ENCODE measurements around the gene FGF2.
"Not testable (repeated sequence)": the region's sequence is repeated elsewhere in the genome, so short reads cannot be mapped to it uniquely, and the experiment has no call there.

The FGF2 gene

DNA sequence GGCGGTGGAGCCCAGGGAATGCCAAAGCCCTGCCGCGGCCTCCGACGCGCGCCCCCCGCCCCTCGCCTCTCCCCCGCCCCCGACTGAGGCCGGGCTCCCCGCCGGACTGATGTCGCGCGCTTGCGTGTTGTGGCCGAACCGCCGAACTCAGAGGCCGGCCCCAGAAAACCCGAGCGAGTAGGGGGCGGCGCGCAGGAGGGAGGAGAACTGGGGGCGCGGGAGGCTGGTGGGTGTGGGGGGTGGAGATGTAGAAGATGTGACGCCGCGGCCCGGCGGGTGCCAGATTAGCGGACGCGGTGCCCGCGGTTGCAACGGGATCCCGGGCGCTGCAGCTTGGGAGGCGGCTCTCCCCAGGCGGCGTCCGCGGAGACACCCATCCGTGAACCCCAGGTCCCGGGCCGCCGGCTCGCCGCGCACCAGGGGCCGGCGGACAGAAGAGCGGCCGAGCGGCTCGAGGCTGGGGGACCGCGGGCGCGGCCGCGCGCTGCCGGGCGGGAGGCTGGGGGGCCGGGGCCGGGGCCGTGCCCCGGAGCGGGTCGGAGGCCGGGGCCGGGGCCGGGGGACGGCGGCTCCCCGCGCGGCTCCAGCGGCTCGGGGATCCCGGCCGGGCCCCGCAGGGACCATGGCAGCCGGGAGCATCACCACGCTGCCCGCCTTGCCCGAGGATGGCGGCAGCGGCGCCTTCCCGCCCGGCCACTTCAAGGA, at the start of gene FGF2:
Gene FGF2 (plus strand): TSS at position 279 of the 705 bp plus-strand sequence. CDS start 344 bp downstream, at position 623.
- DNase-seq, result no peak

DNA sequence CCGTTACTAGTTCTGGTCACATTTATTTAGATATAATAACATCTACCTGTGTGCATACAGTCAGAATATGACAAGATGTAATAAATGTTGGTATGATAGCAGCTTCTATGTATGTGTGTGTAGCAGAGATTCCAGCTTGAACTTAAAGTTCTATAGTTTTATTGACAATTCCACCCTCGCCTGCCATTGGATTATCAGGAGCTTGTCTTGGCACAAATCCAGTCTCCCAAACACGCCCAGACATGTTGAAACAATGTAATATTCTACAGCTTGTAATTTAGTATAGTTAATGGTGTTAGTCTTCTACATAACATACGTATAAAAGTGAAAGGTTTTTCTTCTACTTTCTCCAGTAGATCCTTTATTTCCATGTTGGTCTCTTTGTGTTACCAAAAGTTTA, 49.7 kb upstream of the FGF2 start:
- DNase-seq, result peak in 1 of 2 experiments; percentile 8

DNA sequence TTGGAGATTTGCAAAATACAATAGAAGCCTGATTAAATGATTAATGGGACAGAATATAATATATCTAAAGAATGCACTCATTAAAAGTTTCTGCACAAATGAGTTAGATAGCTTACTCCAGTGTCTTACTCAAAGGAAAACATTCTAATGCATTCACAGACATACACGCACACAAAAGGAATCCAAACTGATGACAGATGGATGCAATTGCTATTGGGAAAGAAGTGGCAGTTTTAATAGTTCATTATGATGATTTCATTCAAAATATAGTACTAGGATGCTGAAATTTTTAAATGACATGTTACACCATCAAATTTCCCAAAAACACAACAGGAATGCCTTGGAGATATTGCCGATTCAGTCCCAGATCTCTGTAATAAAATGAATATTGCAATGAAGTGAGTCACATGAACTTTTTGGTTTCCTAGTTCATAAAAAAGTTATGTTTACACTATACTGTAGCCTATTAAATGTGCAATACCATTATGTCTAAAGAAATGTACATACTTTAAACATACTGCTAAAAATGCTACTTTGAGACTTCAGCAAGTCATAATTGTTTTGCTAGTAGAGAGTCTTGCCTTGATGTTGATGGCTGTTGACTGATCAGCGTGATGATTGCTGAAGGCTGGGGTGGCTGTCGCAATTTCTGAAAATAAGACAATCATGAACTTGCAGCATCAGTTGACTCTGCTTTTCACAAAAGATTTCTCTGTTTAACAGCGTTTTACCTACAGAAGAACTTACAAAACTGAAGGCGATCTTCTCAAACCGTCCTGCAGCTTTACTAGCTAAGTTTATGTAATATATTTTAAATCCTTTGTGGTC, 48.6 kb upstream of the FGF2 start:
- DNase-seq, result no peak

DNA sequence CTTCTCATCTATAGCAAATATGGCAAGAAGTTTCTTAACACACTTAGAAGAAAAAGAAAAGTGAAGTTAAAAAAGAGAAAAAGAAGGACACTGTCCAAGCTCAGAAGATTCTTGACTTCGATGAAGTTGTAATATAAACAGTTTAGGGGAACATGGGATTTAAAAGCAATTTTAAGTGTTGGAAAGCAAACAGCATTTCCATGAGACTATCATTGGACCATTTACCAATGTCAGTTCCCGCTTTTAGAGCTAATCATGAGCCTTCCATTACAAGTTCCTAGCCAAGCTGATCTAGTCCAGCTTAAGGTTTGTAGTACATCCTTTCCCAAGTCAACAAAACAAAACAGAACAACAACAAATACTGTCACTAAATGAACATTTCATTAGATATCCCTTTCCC, 45.1 kb upstream of the FGF2 start:
- no peak for DNase-seq

DNA sequence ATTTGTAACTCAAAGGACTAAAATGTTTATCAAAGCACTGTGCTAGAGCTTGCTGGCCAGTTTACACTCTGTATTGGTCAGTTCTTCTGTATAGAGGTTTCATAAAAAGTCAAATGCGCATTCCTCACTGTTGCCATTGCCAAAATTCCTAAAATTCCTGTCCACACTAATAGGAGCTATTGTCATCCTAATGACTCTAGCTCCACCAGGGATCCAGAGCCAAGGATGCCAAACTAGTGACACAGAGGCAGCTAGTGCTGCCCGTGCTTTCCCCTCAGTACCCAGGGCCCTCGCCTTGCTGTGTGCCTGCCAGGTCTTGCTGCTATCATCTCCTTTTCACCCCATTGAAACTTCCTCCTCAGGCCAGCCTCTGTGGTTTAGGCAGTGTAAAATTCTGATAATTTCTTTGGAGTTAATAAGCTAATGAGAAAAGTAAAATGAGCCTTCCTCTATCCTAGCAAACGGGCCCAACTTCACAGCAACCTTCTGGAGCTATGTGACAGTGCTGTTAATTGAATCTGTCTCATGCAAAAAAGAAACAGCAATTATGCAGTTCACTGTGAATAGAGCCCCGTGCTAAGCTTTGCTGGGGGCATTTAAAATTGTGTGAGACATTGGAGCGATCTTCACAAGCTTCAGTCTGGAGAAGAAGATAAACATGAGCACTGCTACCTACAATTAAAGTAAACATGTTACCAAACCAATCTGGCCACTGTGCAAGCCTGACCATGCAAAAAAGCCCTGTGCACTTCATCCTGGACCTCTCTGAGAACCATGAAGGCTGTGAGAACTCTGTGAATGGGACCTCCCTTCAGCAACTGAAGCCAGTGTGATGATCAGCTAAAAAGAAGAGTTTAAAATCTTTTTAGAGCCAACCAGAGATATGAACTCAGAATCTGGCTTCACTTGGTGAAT, 43.1 kb upstream of the FGF2 start:
- DNase-seq, result no peak

DNA sequence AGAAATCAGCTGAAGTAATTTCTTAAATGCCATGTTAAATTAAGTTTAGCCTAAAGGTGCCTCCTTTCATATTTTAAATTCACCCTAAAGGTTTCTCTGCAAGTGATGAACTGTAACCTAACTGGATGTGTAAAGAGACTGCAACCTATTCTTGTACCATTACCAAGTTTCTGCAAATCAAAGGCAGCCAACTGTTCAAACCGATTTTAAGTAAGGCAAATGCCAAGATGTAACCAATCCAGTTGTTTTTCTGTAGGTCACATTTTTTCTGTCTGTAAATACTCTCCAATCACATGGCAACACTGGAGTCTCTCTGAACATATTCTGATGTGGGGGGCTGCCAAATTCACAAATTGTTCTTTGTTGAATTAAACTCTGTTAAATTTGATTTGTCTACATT, 42.4 kb upstream of the FGF2 start:
- no peak for DNase-seq

DNA sequence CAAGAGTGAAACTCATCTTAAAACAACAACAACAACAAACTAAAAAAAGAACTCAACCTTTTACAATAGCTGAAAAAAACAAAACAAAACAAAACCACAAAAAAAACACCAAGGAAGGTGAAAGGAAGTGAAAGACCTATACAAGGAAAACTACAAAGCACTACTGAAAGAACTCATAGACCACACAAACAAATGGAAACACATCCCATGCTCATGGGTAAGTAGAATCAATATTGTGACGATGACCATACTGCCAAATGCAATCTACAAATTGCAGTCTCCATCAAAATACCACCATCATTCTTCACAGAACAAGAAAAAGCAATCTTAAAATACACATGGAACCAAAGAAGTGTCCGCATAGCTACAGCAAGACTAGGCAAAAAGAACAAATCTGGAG, 41.5 kb upstream of the FGF2 start:
- no peak for DNase-seq

DNA sequence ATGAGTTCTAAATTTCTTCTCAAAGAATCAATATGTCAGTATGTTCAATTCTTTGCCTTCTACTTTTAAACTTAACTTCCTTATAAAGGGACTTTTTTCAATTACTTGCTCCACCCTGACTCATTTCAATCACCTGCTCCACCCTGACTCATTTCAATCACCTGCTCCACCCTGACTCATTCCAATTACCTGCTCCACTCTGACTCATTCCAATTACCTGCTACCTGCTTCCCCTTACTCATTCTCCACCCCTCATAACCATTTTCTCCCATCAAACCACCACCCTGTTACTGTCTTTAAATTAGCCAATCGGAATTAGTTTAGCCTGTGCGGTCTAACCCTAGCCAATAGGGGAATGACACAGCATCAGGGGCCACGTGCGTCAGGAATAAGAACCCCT, 40.3 kb upstream of the FGF2 start:
- not testable (repeated sequence) for DNase-seq

DNA sequence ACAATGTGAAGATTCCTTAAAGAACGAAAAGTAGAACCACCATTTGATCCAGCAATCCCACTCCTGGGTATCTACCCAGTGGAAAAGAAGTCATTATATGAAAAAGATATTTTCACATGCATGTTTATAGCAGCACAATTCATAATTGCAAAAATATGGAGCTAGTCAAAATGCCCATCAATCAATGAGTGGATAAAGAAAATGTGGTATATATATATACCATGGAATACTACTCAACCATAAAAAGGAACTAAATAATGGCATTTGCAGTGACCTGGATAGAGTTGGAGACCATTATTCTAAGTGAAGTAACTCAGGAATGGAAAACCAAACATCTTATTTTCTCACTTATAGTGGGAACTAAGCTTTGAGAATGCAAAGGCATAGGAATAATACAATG, 39.7 kb upstream of the FGF2 start:
- not testable (repeated sequence) for DNase-seq

DNA sequence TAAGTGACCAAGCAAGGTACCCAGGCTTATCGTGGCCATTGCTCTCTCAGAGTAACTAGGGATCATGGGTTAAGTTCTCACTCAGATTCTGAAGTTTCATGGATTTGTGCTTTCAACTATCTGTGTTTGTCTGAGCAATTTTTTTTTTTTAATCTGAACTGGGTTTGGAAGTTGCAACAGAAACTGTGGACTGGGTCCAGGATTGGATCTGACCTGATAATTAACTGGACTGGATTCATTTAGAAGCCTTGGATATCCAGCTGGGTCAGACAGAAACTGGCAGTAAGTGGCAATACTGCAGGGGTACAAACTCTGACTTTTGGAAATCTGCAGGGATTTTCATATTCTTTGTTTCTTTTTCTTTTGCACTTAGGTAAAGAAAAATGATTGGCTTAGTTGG, 38.7 kb upstream of the FGF2 start:
- DNase-seq, result no peak

DNA sequence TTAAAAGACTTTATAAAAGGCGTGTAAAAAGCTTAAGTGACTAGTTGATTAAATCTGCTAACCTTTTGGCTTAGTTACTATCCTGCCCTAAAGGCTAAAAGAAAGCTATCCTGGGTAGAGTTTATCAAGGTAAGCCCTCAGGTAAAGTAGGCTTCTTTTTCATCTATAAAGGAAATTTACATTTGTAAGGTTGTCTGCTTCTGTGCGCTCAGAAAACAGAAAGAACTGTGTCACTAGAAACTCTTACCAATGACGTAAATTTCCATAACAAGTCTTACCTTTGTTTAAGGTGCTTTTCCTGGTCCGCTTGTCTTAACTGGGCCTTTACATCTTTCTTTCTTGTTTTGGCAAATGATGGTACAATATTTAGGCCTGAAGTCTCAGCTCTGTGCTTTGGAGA, 37.7 kb upstream of the FGF2 start:
- DNase-seq, result no peak

DNA sequence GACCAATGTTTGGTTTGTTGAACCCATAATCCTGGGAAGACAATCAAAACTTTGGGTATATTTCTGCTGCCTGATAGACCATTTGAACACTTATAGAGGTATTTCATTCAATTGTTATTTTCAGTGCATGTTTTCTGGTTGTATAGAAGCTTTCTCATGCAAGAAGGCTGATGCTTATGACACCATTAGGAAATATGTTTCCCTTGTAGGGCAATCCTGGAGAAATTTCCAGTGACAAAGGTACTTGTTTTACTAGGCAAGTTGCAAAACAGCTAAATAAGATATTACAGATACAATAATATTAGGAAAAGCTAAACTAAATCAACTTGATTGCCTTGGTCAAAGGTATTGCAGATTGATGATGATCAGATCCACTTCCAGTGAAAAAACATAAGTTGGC, 32.8 kb upstream of the FGF2 start:
- no peak for DNase-seq

DNA sequence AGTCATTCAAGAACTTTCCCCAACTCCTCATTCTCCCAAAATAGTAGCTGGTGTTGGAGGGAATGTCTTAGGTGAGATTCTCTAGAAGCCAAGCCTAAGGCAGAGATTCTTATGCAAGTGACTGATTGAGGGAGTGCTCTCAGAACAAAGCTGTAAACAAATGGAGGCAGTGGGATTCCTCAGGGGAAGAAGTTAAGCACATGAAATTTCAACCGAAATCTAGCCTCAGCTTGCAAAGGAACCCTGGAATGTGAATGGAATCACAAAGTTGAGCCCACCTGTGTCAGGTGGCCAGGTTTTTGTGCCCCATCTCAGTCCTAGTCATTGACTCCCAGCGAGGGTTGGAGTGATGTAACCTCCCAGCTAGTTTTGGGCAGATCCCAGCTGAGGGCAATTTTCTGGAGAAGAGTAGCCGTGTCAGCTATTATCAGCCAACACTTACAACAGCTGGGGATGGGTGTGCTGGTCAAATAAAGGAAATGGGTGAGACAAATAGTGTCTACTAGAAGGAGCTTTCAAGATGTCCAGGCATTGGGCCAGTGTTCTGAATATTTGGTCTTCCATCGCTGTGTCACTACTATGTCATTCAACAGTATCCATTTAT, 29.7 kb upstream of the FGF2 start:
- DNase-seq, result no peak

DNA sequence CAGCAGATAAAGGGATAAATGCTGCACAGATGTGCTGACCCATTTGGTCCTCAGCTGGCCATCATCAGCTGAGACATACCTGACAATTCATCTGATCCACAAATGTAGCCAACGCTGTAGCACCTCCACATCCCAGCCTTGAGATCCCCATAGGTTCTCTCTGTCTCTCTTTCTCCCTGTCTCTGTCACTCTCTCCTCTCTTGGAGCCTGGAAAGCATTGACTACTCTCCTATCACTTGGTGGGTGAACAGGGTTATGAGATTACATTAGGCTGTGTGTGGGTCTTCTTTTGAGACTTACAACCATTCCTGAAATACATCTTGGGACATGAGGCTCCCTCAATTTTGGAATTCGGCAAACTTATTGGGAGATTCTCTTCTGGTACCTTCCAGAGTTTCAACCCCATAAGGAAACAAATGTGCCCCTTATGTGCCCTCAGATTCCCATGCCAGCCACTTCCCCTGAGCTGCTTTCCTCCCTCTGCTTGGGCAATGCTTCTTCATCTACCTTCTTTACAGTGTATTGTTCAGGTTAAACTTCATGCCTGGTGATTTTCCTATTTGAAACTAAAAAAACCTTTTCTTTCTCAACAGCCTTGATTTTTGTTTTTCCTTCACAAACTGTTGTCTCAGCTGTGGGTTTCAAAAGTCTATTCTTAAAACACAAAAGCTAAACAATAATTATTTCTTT, 29.1 kb upstream of the FGF2 start:
- DNase-seq, result no peak

DNA sequence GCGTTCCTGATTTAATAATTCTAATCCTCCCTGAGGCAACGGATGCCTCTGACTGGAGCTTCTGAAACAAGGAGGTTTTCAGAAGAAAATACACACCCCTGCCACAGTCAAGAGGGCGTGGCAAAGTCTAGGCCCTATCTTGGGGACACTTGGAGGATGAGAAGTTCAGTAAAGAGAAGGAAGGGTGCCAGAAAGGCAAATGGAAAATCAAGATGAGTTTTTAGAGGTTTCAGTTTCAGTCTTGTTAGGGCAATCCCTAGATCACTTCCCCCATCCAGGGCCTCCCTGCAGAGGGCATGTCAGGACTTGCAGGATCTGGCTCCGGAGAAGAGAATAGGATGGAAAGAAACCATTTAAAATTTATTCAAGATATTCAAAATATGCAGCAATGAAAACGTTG, 28.5 kb upstream of the FGF2 start:
- no peak for DNase-seq

DNA sequence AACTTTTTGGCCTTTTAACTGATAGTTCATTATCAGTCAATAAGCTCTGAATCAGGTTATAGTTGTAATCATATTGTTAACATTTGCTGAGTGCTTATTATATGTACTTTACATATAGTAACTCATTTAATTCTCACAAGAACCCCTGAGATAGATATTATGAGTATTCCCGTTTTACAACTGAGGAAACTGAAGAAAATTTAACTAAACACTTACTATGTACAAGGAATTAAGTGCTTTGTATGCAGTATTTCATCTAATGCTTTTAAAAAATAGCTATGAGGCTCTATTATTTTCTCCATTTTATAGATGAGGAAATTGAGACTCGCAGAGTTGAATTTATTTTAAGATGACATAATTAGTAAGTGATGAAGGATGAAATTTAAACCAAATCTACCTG, 27.7 kb upstream of the FGF2 start:
- DNase-seq, result no peak

DNA sequence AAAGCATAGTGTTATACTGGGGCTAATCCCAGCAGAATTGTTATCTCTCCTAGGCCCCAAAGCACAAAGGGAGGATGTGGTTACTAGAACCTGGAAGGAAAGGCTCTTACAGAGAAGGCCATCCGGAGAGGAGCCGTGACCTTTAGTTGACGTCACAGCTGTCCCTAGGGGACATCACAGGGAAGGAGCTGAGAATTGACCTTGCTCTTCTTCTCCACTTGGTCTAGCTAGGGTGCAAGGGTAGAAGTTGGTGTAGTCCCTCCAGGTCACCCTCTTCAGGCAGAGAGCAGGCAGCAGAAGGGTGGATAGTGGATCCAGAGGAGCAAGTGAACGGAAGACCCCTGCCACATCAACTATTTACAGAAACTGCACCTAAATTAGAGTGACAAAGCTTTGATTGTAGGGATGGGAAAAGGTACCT, 22.8 kb upstream of the FGF2 start:
- DNase-seq, result no peak

DNA sequence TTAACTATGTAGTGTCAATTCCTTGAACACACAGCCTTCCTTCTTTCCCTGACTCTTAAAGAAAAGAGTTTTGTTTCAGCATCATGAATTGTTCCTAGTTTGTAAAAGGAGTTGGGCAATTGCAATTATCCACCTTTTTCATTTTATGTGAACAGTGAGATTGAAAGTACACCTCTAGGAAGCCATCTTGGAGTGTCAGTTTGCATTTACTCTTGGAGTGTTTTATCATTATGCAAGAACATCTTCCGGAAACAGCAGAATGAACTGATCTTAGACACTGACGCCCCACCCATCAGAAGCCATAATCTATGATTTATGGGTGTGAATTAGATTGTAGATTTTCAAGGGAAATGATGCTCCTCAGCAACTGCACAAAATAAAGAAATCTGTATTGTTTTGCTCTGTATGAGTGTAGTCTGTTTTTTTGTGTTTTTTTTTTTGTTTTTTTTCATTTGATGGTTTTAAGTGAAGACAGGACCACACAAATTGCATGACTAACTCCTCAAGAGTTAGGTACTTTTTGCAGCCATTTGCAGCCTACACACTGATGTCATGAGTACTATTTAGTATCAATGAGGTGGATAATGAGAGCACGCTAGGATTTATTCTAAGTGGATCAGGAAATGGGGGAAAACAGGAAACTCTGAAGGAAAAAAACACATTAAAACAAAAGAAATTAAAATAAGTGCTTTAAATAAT, 19.5 kb upstream of the FGF2 start:
- DNase-seq, result no peak

DNA sequence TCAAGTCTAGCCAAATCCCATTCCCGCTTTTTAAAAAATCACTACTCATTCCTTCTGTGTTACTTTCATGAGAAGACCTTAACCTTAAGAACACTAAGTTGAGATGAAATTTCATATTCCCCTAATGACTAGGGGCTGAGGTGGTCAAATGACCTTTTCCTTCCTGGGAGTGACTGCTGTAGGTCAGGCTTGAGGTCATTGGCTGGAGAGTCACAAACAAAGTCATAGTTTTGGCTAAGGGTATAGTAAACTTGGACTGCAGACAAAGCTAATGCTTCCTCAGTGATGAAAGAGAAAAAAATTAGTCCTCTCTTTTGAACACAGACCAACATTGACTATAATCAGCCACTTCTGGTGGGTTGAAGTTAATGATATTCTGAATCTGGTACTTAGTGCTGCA, 16.0 kb upstream of the FGF2 start:
- DNase-seq, result no peak

DNA sequence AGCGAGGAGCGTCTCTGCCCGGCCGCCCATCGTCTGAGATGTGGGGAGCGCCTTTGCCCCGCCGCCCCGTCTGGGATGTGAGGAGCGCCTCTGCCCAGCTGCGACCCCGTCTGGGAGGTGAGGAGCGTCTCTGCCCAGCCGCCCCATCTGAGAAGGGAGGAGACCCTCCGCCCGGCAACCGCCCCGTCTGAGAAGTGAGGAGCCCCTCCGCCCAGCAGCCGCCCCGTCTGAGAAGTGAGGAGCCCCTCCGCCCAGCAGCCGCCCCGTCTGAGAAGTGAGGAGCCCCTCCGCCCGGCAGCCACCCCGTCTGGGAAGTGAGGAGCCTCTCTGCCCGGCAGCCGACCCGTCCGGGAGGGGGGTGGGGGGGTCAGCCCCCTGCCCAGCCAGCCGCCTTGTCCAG, 14.8 kb upstream of the FGF2 start:
- not testable (repeated sequence) for DNase-seq

DNA sequence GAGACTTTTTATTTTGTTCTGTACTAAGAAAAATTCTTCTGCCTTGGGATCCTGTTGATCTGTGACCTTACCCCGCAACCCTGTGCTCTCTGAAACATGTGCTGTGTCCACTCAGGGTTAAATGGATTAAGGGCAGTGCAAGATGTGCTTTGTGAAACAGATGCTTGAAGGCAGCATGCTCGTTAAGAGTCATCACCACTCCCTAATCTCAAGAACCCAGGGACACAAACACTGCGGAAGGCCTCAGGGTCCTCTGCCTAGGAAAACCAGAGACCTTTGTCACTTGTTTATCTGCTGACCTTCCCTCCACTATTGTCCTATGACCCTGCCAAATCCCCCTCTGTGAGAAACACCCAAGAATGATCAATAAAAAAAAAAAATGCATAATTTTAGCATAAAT, 13.8 kb upstream of the FGF2 start:
- not testable (repeated sequence) for DNase-seq

DNA sequence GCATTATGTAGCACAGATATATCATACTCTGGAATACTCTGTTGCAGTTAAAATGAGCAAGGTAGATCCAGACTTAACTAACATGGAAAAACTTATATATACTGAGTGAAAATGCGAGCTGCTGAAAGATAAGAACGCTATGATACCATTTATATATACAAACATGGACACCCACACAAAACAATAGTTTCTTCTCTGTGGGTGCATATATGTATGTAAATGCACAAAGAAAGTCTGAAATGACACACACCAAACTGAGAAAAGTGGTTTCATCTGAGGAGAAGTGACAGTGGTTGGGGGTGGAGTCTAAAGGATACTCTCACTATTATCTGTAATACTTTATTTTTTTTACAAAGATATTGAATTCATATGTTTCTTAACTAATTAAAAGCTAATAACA, 12.2 kb upstream of the FGF2 start:
- DNase-seq, result no peak
